ENCODE data around the gene EPG5.
A peak's percentile ranks its signal among the peaks of the same experiment; 100 is the strongest.

EPG5 gene

GRCh38 chr18:45880876-45881558 is 86.1 kb downstream of the EPG5 start:
- TF ChIP-seq POLR2A (IDR thresholded peaks at IDR 0.05; ENCODE audit: low read length) (no peak), GATA1 (IDR thresholded peaks at IDR 0.05; ENCODE audit: low read depth, low read length) (no peak)
- no peak for DNase-seq

- DNase-seq, result peak; percentile 78 to 90
- TF ChIP-seq POLR2A (IDR thresholded peaks at IDR 0.05; ENCODE audit: low read length) (no peak), GATA1 (IDR thresholded peaks at IDR 0.05; ENCODE audit: low read depth, low read length) (no peak)
Observed at GRCh38 chr18:45879681-45880655, 87.2 kb downstream of the EPG5 start.

- no peak for DNase-seq
- TF ChIP-seq GATA1 (IDR thresholded peaks at IDR 0.05; ENCODE audit: low read depth, low read length) (no peak), POLR2A (IDR thresholded peaks at IDR 0.05; ENCODE audit: low read length) (no peak)
Observed at GRCh38 chr18:45877403-45877802, 89.7 kb downstream of the EPG5 start.

GRCh38 chr18:45876161-45876560 is 91.0 kb downstream of the EPG5 start:
- no peak for DNase-seq
- TF ChIP-seq GATA1 (IDR thresholded peaks at IDR 0.05; ENCODE audit: low read depth, low read length) (no peak), POLR2A (IDR thresholded peaks at IDR 0.05; ENCODE audit: low read length) (no peak)

- TF ChIP-seq GATA1 (IDR thresholded peaks at IDR 0.05; ENCODE audit: low read depth, low read length) (no peak), POLR2A (IDR thresholded peaks at IDR 0.05; ENCODE audit: low read length) (no peak)
- peak in 1 of 2 experiments; percentile 27 for DNase-seq
Observed at GRCh38 chr18:45874491-45875184, 92.5 kb downstream of the EPG5 start.

- no peak for DNase-seq
- TF ChIP-seq POLR2A (IDR thresholded peaks at IDR 0.05; ENCODE audit: low read length), result no peak
- TF ChIP-seq GATA1 (IDR thresholded peaks at IDR 0.05; ENCODE audit: low read depth, low read length), result no peak
Observed at GRCh38 chr18:45871431-45872084, 95.6 kb downstream of the EPG5 start.

GRCh38 chr18:45870419-45870818 is 96.7 kb downstream of the EPG5 start:
- no peak for DNase-seq
- TF ChIP-seq GATA1 (IDR thresholded peaks at IDR 0.05; ENCODE audit: low read depth, low read length) (no peak), POLR2A (IDR thresholded peaks at IDR 0.05; ENCODE audit: low read length) (no peak)

- TF ChIP-seq POLR2A (IDR thresholded peaks at IDR 0.05; ENCODE audit: low read length) (no peak), GATA1 (IDR thresholded peaks at IDR 0.05; ENCODE audit: low read depth, low read length) (no peak)
- DNase-seq, result no peak
Observed at GRCh38 chr18:45865466-45865865, 101.7 kb downstream of the EPG5 start.

- no peak for DNase-seq
- TF ChIP-seq POLR2A (IDR thresholded peaks at IDR 0.05; ENCODE audit: low read length) (no peak), GATA1 (IDR thresholded peaks at IDR 0.05; ENCODE audit: low read depth, low read length) (no peak)
Observed at GRCh38 chr18:45864081-45864480, 103.0 kb downstream of the EPG5 start.

- no peak for DNase-seq
- TF ChIP-seq GATA1 (IDR thresholded peaks at IDR 0.05; ENCODE audit: low read depth, low read length), result no peak
- no peak for TF ChIP-seq POLR2A (IDR thresholded peaks at IDR 0.05; ENCODE audit: low read length)
Observed at GRCh38 chr18:45863469-45863868, 103.7 kb downstream of the EPG5 start.

- TF ChIP-seq GATA1 (IDR thresholded peaks at IDR 0.05; ENCODE audit: low read depth, low read length), result no peak
- no peak for DNase-seq
Observed at GRCh38 chr18:45861926-45862325, 105.2 kb downstream of the EPG5 start.

- TF ChIP-seq GATA1 (IDR thresholded peaks at IDR 0.05; ENCODE audit: low read depth, low read length) (no peak), POLR2A (IDR thresholded peaks at IDR 0.05; ENCODE audit: low read length) (no peak)
- no peak for DNase-seq
Observed at GRCh38 chr18:45860971-45861370, 106.2 kb downstream of the EPG5 start.

- no peak for DNase-seq
- no peak for TF ChIP-seq POLR2A (IDR thresholded peaks at IDR 0.05; ENCODE audit: low read length)
- no peak for TF ChIP-seq GATA1 (IDR thresholded peaks at IDR 0.05; ENCODE audit: low read depth, low read length)
Observed at GRCh38 chr18:45860492-45860891, 106.6 kb downstream of the EPG5 start.
